ENCODE measurements around the gene JCHAIN. TPM values are rescaled to one million over a fixed set of nuclear protein-coding genes. Genes with fewer than 3 reads are reported as not detected.

Gene JCHAIN
- total and polyA plus RNA-seq, 9 of the 15 experiments (the other 6 are each of a cell fraction or from before 2014, with no cell fraction given): 0.04 to 0.68 (median 0.26) TPM; not detected in 5

DNA sequence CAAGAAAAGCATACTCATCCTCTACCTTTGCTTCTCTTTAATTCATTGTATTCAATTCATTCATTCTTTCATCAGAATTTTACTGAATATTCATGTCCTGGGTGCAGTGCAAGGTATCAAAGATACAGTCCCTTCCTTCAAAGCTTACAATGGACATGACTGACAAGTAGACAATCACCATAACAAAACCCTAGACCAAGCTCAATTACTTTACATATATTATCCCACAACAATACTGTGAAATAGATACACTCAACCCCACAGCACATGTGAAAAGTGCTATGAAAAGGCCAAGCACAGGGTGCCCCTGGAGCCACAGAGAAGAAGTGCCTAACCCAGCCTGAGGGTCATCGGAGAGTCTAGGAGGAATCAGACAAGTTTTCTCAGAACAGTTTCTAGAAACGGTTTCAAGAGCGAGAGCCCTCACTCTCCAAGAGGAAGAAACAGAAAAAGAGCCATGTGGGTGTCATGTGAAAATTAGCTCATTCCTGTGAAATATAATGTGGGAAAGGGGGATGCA, 58.9 kb downstream of the JCHAIN start:
- H3K9ac ChIP-seq (ENCODE audit: insufficient read depth in 1 of 2, low read depth in 2 of 2, low read length in 2 of 2): no peak overlapping the region
- in situ Hi-C loops (cut with MboI): loop anchor here (25.0 kb wide), 1 partner anchor 1105 kb away; no protein-coding TSS in a partner anchor
- no peak overlapping the region for H3K4me3 ChIP-seq
- H3K9me3 ChIP-seq (replicated peaks; ENCODE audit: control insufficient read depth, insufficient read depth, low read depth, low read length): no peaks in the 10 kb centered on the region
- POLR2A ChIA-PET: interaction anchor here (0.6 kb wide), 1 partner anchor 68 kb away, joined by 3 read pairs; no protein-coding TSS in a partner anchor
- TF ChIP-seq FIP1L1 (IDR thresholded peaks at IDR 0.05; ENCODE audit: low read depth, low read length, poor library complexity, severe bottlenecking) (no peak), ZNF583 (CRISPR knock-in tag; IDR thresholded peaks at IDR 0.05) (no peak), SMARCC2 (IDR thresholded peaks at IDR 0.05; ENCODE audit: low read depth) (no peak), ZNF311 (CRISPR knock-in tag; IDR thresholded peaks at IDR 0.05) (no peak), SRSF9 (IDR thresholded peaks at IDR 0.05; ENCODE audit: borderline replicate concordance, low read depth, low read length) (no peak), RBM14 (IDR thresholded peaks at IDR 0.05; ENCODE audit: borderline replicate concordance, insufficient read depth, low read depth, low read length) (no peak), RFX7 (CRISPR knock-in tag; IDR thresholded peaks at IDR 0.05) (no peak), ZNF146 (CRISPR knock-in tag; IDR thresholded peaks at IDR 0.05; ENCODE audit: unreplicated experiment) (no peak), TRIM24 (IDR thresholded peaks at IDR 0.05) (no peak)
- TF ChIP-seq, protein P1, sequence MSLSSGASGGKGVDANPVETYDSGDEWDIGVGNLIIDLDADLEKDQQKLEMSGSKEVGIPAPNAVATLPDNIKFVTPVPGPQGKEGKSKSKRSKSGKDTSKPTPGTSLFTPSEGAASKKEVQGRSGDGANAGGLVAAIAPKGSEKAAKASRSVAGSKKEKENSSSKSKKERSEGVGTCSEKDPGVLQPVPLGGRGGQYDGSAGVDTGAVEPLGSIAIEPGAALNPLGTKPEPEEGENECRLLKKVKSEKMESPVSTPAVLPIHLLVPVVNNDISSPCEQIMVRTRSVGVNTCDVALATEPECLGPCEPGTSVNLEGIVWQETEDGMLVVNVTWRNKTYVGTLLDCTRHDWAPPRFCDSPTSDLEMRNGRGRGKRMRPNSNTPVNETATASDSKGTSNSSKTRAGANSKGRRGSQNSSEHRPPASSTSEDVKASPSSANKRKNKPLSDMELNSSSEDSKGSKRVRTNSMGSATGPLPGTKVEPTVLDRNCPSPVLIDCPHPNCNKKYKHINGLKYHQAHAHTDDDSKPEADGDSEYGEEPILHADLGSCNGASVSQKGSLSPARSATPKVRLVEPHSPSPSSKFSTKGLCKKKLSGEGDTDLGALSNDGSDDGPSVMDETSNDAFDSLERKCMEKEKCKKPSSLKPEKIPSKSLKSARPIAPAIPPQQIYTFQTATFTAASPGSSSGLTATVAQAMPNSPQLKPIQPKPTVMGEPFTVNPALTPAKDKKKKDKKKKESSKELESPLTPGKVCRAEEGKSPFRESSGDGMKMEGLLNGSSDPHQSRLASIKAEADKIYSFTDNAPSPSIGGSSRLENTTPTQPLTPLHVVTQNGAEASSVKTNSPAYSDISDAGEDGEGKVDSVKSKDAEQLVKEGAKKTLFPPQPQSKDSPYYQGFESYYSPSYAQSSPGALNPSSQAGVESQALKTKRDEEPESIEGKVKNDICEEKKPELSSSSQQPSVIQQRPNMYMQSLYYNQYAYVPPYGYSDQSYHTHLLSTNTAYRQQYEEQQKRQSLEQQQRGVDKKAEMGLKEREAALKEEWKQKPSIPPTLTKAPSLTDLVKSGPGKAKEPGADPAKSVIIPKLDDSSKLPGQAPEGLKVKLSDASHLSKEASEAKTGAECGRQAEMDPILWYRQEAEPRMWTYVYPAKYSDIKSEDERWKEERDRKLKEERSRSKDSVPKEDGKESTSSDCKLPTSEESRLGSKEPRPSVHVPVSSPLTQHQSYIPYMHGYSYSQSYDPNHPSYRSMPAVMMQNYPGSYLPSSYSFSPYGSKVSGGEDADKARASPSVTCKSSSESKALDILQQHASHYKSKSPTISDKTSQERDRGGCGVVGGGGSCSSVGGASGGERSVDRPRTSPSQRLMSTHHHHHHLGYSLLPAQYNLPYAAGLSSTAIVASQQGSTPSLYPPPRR (CRISPR knock-in tag; IDR thresholded peaks at IDR 0.05; ENCODE audit: borderline replicate concordance): no peak
- TF ChIP-seq, protein P2, sequence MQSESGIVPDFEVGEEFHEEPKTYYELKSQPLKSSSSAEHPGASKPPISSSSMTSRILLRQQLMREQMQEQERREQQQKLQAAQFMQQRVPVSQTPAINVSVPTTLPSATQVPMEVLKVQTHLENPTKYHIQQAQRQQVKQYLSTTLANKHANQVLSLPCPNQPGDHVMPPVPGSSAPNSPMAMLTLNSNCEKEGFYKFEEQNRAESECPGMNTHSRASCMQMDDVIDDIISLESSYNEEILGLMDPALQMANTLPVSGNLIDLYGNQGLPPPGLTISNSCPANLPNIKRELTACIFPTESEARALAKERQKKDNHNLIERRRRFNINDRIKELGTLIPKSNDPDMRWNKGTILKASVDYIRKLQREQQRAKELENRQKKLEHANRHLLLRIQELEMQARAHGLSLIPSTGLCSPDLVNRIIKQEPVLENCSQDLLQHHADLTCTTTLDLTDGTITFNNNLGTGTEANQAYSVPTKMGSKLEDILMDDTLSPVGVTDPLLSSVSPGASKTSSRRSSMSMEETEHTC (IDR thresholded peaks at IDR 0.05): no peak
- TF ChIP-seq, protein P3, sequence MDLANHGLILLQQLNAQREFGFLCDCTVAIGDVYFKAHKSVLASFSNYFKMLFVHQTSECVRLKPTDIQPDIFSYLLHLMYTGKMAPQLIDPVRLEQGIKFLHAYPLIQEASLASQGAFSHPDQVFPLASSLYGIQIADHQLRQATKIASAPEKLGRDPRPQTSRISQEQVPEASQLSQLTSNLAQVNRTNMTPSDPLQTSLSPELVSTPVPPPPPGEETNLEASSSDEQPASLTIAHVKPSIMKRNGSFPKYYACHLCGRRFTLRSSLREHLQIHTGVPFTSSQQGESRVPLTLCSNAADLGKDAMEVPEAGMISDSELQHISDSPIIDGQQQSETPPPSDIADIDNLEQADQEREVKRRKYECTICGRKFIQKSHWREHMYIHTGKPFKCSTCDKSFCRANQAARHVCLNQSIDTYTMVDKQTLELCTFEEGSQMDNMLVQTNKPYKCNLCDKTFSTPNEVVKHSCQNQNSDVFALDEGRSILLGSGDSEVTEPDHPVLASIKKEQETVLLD (IDR thresholded peaks at IDR 0.05): no peak
- DNase-seq (ENCODE audit: extremely low read depth in 1 of 4, low spot score in 3 of 4): no peak
- no peak for FAIRE-seq
- no peak overlapping the region for H3K27ac ChIP-seq (ENCODE audit: extremely low read depth, low read depth, low read length)
- H2AFZ ChIP-seq (ENCODE audit: low read depth, low read length): peak overlapping the region; percentile 75
- no peak overlapping the region for H3K4me2 ChIP-seq (ENCODE audit: insufficient read depth, low read length)
- no TSS peak for BruUV-seq (replicated peaks)
- ATAC-seq: peak; percentile 52
- intact Hi-C loops (cut with micrococcal nuclease): no loop called here
- WGBS (ENCODE audit: insufficient coverage, low coverage, missing lambda C conversion rate): 21% methylated on average over 3 of the region's 3 CpGs
- peaks cover 0 to 15% of the 10 kb centered on the region in 2 experiments; a peak in 3 of 5 replicates for H3K4me1 ChIP-seq (replicated peaks in 1 of 2; ENCODE audit: control insufficient read depth in 2 of 2, insufficient read depth in 2 of 2, low read length in 2 of 2)
- CTCF ChIA-PET (ENCODE audit: low intra/inter-chr PET ratio): no interaction called here
- H4K20me1 ChIP-seq (replicated peaks; ENCODE audit: control insufficient read depth, insufficient read depth, low read length): no peaks in the 10 kb centered on the region
- H3K27me3 ChIP-seq (ENCODE audit: control insufficient read depth in 2 of 2, insufficient read depth in 2 of 2, low read length in 2 of 2): no peaks in the 10 kb centered on the region
- no peaks in the 10 kb centered on the region for H3K79me2 ChIP-seq (ENCODE audit: control insufficient read depth, insufficient read depth, low read length)
- no peaks in the 10 kb centered on the region for H3K9me1 ChIP-seq (ENCODE audit: control insufficient read depth, insufficient read depth, low read length)
- H3K36me3 ChIP-seq (ENCODE audit: control insufficient read depth, insufficient read depth, low read length): no peaks in the 10 kb centered on the region
